NAMALWA (cell line): Measurements from ENCODE around the gene EIF5A.

ENCODE experiments used
- DNase-seq: peaks from one replicate; pipeline ENCODE4 v3.0.0-alpha.2; 2015; ENCODE audit warnings: low spot score

Gene EIF5A

DNA sequence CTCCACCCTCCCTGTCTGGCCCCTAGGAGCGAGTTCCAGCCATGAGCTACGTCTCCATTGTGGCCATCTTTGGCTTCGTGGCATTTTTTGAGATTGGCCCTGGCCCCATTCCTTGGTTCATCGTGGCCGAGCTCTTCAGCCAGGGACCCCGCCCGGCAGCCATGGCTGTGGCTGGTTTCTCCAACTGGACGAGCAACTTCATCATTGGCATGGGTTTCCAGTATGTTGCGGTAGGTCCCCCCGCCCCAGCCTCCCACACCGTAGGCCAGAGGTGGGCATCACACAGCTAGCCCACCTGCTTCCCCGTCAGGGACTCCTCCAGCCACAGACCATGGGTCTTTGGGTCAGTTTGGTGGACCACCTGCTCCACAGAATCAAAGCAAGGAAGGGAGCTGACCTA, 21.7 kb upstream of the EIF5A start:
- no peak for DNase-seq

DNA sequence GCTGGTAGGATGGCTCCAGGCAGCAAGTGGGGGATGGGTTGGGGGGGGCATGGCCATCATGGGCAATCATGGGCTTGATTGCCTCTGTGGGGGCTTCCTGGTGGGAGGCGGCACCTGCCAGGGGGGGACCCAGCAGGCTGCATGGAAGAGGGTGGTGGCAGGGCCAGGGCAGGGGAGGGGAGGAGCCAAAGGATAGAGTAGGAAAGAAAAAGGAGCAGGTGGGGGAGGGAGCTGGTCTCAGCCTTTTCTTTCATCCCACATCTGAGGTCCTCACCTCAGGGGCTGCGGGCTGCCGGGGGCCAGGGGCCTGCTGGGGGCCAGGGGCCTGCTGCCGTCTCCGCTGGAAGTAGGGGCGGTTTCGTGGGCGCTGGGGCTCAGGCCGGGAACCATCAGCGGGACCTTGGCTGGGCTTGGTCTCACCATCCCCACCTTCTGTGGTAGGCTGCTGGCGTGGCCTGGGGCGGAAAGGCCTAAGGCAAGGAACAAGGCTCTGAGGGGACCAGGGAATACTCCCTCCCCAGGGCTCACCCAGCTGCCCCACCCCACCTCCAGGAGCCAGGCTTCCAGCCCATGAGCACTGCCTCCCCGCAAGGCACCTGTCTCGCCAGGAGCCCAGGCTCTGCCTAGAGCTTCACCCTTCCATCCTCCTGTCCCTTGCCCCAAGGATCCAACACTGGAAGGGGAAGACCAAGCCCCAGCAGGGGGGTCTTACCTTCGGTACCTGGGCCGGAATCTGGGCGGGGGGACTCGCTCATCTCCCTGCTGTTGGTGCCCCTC, 18.0 kb upstream of the EIF5A start:
- no peak for DNase-seq

DNA sequence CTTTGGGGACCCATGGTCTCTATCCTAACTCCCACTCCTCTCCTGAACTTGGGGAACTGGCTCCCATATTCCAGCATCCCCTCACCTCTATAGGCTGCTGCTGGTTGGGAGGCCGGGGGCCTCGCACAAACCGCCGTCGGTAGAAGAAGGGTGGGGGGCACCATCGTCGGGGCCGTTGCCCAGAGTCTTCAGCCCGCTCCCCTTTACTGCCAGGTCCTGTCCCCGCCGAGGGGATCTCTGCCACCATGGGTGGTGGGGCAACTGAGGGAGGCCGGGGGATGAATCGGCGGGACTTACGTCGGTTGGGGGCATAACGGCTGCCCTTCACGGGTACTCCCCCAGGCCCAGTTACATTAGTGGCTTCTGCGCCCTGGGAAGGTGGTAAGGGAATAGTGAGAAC, 17.3 kb upstream of the EIF5A start:
- no peak for DNase-seq

DNA sequence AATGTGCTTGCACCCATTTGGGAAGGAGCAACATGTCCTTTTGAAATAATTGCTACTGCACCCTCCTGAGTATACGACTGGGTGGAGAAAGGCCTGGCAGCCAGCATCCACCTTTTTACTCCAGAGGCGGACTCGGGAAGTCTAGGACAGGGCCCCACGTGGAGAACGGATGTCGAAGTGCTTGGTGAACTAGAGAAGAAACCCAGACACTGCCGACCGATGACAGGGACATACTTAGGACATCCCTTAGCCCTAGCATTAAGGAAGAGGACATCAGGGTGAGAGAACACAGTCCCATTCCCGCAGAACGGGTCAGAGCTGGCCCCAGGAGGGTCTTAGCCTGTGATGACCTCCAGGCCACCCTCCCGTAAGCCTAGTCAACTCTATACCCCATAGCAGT, 16.7 kb upstream of the EIF5A start:
- DNase-seq: no peak

DNA sequence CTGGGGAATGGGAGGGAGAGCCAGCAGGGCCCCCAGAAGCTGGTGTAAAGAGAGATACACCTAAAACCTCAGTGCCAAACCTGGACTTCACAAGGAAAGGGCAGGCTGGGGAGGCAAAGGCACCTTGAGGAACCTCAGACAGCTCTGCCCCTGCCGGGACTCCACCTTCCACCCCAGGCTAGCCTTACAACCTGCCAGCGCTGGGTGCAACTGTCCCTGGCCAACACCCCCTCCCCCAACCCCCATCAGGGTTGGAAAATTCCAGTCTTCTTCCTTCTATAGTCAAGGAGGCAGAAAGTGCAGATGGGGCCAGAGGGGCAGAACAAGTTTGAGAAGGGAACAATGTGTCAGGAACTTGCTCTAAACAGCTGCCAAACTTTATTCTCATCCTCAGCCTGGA, 15.2 kb upstream of the EIF5A start:
- DNase-seq: no peak

DNA sequence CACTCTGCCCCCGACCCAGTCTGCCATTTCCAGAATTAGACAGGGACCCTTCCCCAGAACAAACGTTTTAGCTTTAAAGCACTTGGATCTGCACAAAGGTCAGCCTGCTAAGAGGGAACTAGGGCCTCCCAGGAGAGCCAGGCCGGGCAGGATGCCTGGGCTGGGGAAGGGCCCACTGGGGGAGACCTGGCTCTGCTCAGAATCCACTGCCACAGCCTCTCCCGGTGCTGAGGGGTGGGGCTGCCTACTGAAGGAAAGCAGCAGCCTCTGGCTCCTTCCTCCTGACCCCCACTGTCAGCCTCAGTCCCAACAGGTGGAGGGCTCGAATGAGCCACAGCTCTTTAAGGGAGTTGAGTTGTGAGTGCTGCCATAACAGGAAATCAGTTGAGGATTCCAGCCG, 14.7 kb upstream of the EIF5A start:
- no peak for DNase-seq

DNA sequence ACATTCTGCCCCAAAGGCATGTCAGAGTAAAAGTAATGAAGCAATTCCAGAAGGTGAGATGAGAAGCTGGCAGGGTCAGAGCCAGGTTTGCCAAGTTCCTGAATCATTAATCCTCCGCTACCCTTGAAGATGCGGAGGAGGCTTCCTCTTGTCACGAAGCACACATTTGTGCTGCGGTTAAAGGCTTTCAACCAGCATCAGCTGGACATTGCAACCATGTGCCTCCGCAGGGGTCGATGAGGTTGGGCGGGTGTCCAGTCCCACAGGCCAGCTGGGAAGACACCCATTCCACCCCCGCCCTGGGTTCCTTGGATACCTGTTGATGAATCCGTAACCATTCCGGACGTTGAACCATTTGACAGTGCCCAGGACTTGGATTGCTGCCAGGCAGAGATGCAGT, 14.3 kb upstream of the EIF5A start:
- no peak for DNase-seq

DNA sequence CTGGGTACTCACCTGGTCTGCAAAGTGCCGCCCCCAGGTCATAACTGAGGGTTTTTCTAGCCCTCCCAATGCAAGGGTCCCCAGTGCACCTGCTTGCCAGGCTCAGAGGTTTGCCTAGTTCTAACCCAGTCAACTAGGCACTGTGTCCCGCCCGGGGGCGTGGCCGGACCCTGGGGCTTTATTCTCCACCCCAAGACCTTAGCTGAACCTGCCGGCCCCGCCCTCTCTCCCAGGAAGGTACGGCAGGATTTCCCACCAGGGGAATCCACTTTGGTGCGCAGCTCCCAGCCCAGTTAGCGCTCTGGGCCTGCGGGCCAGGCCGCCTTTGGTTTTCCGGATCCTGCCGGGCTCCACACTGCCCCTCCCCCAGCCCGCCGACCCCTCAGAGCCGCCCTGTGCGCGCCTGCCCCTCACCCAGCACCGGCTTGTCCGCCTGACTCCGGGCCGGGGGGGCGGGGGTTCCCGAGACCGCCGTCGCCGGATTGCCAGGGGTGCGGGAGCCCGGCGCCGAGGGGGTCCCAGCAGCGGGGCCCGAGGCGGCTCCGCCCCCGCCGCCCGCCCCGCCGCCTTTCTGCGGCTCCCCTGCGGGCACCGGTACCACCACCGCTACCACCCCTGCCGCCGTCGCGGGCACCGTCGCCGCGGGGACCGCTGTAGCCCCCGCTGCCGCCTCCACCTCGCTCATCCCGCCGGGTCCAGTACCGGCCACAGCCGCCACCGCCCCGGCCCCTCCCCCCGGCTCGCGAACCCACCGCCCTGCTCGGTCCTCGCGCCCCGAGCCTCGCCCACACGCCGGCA, 13.4 kb upstream of the EIF5A start:
- DNase-seq: no peak

DNA sequence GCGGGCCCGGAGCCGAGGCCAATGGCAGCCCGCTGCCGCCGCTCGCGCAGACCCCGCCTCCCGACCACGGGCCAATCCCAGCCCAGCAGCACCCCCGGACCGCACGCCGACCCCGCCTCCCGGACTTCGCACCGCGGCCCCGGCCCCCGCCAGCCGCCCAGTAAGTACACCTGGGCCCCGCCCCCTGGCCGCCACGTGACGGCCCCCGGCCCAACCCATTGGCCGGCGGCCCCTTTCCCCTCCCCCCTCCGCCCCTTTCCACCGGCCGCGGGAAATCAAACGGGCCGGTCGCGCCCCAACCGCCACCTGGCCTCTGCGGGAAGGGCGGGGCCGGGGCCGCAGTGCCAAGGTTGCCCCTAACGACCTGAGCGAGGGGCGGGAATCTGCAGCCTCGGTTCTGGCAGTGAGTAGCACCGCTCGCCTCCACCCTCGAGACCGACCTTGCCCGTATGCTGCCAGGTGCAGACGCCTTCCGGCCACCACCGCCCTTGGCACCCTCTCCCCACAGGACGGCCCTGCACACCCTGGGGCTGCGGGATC, 12.7 kb upstream of the EIF5A start, which contains the start of gene YBX2:
TSS of gene YBX2 (minus strand) at position 26 of the 540 bp plus-strand sequence. CDS start 139 bp downstream, outside the sequence.
- DNase-seq: peak; percentile 81

DNA sequence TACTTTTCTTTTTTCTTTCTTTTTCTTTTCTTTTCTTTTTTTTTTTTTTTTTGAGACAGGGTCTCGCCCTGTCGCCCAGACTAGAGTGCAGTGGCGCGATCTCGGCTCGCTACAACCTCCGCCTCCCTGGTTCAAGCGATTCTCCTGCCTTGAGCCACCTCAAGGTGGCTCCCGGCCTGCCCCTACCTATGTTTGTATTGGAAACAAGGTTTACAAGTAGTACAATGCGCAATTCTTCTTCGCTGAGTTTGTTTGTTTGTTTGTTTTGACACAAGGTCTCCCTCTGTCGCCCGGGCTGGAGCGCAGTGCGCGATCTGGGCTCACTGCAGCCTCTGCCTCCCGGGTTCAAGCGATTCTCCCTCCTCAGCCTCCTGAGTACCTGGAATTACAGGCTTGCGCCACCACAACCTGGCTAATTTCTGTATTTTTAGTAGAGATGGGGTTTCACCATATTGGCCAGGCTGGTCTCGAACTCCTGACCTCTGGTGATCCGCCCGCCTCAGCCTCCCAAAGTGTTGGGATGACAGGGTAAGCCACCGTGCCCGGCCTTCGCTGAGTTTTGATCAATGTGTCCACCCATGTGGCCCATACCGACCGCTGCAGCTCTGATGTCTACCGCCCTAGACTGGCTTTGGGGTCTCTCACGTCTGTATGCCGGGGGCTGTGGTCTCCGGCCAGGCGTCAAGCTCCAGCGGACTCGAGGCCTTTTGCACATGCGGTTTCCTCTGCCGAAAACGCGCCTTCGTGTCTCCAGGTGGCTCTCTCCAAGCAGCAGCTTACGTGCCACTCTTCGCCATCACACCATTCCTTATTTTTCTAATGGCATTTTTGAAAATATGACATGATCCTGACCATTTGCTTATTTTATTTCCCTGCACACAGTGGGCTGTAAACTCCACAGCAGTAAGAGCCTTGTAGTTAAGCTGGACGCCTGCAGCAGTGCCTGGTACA, 11.9 kb upstream of the EIF5A start:
- DNase-seq: no peak

DNA sequence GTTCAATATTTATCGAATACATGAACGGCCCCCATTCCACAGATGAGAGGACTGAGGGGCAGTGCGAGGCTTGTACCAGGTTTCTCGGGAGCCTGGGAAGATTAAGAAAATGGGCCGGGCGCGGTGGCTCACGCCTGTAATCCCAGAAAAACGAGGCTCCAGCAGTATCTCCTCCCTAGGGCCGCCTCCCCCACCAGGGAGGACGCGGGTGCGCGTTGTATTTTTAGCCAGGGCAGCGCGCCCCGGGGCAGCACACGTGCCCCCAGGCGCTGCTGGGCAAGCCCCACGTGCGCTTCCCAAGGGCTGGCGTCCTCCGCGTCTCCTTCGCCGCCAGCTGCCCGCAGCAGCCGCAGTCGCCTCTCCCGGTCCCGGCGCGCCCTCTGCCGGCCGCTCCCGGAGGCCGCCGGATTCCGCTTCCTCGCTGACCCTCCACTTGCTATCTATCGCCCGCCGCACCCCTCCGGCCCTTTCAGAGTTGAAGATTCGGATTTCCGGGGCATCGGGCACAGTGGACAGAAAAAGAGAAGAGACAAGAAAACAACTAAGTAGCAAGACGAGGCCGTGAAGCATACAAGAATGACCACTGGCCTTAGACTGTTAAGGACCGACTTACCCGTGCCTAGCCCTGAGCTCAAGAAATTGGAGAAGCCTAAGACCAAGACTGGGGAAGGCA, 11.1 kb upstream of the EIF5A start:
- peak; percentile 61 for DNase-seq

DNA sequence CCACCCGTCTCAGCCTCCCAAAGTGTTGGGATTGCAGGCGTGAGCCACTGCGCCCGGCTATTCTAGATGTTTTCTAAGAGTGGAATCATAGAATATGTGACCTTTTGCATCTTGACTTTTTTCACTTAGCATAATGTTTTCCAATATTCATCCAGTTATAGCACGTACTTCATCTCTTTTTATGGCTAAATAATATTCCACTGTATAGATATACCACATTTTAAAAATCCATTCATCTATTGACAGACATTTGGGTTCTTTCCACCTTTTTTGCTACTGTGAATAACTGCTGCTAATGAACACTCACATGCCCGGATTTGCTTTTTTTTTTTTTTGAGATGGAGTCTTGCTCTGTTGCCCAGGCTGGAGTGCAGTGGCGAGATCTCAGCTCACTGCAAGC, 3.2 kb upstream of the EIF5A start:
- no peak for DNase-seq

DNA sequence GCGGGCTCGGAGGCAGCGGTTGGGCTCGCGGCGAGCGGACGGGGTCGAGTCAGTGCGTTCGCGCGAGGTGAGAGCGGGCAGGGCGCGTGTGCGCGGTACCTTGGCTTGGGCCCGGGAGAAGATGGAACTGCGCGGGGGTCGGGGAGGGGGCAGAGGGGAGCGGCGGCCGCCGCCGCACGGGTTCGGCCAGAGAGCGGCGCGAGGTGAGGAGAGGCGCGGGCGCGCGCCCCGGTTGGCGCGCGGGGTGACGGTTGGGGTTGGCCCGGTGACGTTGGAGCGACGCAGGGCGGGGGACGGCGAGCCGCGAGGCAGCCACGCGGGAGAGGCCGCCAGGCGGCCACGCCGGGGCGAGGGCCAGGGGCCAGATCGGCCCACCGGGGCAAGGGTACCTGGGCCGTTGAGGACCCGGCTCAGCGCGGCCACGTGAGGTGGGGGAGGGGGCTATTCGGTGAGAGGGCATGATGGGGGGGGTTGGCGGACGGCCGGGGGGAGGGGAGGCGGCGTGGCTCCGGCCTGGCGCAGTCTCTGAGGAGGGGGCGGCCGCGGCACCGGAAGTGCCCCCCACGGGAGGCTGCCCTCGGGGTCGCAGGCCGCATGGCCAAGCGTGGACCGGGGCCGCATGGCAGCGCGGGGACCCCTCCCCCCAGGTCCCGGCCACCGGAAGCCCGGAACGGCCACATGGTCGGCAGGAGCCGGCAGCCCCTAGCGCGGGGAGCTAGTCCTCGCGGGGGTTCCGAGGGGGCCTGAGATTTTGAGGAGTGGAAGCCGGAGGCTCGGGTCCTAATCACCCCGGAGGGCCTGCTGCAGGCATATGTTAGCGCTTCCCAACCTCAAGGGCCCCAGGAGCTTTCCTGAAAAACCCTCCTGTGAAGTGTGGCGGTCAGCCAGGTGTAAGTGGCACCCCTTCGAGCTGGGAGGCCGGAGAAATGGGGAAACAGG, 527 bp downstream of the EIF5A start:
- DNase-seq: peak; percentile 44

DNA sequence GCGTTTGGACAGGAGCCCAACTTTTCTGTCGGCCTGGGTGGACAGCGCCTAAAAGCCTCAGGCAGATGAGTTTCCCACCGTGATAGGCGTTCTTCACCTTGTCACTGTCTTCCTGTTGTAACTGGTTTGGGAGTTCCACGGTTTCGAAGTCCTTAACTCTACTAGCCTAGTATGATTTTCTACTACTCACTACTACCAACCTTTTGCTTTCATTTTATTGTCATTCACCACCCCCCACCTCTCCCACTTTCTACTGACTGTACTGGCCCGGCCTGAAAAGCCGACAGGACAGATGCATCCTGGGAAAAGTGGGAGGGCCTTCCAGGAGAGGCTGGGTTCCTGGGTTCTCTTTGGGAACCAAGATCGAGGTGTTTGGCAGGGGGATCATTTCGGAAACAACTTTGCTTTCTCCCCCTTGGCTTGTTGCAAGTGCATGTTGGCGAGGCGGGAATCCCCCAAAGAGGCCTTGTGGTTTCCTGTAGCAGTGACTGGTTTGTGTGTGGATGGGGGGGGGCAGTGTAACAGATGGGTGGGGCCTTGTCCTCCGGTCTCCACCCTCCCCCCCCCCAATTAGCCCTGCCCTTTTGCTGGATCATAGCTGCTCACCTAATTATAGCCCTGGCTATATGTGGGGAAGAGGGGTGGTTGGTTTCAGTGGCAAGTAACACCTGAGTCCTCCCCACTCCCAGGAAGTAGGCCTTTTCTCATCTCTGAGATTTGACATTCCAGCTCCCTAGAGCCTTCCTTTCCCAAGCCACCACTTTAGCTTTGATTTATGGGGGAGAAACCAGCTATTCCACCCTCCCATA, 1.4 kb downstream of the EIF5A start:
- DNase-seq: peak; percentile 73

DNA sequence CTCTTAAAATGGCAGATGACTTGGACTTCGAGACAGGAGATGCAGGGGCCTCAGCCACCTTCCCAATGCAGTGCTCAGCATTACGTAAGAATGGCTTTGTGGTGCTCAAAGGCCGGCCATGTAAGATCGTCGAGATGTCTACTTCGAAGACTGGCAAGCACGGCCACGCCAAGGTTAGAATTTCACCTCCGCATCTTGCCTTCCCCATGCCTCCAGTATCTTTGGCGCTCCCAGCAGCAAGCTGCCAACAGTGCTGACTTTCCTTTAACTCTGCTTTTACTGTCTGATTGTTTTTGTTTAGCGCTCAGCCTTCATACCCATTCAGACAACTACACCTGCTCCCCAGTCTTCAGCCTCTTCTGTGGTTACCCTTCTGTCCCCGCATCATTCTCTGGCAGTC, 2.2 kb downstream of the EIF5A start:
- DNase-seq: no peak

DNA sequence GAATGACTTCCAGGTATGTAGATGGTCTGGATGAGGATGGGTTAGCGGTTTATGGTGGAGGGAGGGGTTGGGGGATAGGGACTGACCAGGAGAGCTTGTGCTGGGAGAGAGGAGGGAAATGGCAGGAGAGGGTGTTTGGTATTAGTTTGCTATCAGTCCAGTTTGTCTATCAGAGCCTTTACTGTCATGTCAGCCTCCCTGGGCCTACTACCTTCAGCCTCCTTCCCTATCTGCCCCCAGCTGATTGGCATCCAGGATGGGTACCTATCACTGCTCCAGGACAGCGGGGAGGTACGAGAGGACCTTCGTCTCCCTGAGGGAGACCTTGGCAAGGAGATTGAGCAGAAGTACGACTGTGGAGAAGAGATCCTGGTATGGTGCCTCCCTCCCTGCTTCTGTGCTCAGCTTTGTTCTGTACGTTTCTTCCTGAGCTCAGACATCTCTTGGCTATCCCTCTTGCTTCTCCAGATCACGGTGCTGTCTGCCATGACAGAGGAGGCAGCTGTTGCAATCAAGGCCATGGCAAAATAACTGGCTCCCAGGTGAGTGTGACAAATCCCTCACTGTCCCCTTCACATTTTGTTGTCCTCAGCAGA, 3.8 kb downstream of the EIF5A start:
- no peak for DNase-seq

DNA sequence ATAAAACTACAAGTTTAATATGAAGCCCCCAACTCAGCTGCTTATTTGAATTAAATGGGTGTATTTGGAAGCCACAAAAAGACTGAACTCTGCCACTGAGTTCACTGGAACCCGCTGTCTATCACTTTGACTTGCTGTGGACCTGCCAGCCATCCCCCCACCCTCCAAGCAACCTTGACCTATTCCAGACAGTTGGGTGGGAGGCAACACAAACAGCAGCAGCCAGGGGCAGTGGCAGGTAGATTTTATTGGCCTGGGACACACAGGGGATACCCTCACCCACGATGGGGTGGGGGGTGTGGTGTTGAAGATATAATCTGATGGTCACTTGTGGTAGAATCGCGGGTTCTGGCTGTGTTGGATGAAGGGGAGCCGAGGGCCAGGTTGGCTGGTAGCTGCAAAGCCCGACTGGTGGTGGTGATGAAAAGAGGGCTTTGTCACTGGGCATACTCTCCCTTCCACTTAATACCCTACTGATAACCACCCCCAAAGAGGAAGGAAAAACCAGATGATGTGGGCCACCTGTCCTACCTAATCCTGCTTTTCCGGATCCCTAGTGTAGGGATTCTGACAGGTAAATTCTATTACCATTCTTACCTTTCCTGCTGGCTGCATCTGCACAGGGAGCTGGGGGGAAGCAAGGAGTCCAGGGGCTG, 5.1 kb downstream of the EIF5A start:
- no peak for DNase-seq

DNA sequence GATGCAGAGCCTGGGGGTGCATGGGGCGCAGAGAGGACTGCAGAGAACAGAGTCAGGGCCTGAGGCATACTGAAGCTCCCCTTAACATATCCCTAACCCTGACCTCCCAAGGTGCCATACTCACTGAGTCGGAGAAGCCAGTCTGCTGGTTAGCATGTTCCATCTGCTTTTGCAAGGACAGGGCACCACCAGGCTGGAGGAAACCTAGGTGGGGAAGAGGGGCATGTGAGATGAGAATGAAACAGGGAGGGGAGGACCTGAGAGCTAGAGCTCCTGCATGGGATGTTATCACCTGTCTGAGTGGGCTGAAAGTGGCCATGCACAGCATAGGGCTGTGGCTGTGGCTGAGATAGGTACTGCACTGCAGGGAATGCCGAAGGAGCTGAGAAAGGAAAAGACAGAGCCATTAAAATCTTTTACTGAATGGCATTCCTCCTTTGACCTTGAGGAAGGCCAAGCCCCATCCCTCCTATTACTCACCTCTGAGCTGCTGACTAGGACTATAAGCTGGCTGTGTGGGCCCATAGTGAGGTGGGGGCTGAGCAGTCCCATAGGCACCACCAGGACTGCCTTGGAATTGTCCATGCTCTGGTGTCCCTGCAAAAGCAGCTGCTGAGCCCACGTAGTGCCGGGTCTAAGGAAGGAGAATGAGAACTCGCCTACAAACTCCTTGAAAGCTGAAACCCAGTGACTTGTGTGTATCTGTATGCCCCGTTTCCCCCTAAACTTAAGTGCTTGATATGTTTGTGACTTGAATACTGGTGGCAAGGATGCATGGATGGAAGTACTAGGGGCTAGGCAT, 5.9 kb downstream of the EIF5A start:
- DNase-seq: peak; percentile 46
